ENCODE measurements around the gene CHD2. TPM values are rescaled to one million over a fixed set of nuclear protein-coding genes. Genes with fewer than 3 reads are reported as not detected.

Gene CHD2
- total RNA-seq, 1 experiment from 2014 or later = 63.3 TPM

- no peak overlapping the region for H3K23ac ChIP-seq (ENCODE audit: insufficient read length, low read depth, low read length)
- no peak overlapping the region for H3K9ac ChIP-seq (ENCODE audit: extremely low read depth, insufficient read length, low read length)
- H3K4ac ChIP-seq (ENCODE audit: low read depth, low read length) = no peak overlapping the region
- H3K9me3 Mint-ChIP-seq = peaks cover 11 to 13% of the 10 kb centered on the region in 2 experiments
- H3K79me1 ChIP-seq (ENCODE audit: insufficient read depth, low read depth, low read length, poor library complexity, severe bottlenecking) = no peaks in the 10 kb centered on the region
- H3K18ac ChIP-seq (ENCODE audit: insufficient read length, low read depth, low read length) = no peak overlapping the region
- H3K4me1 Mint-ChIP-seq = peaks cover 5 to 9% of the 10 kb centered on the region in 2 experiments
- no peak overlapping the region for H3K56ac ChIP-seq (ENCODE audit: insufficient read length, low read depth, low read length)
- TF ChIP-seq, protein P1, sequence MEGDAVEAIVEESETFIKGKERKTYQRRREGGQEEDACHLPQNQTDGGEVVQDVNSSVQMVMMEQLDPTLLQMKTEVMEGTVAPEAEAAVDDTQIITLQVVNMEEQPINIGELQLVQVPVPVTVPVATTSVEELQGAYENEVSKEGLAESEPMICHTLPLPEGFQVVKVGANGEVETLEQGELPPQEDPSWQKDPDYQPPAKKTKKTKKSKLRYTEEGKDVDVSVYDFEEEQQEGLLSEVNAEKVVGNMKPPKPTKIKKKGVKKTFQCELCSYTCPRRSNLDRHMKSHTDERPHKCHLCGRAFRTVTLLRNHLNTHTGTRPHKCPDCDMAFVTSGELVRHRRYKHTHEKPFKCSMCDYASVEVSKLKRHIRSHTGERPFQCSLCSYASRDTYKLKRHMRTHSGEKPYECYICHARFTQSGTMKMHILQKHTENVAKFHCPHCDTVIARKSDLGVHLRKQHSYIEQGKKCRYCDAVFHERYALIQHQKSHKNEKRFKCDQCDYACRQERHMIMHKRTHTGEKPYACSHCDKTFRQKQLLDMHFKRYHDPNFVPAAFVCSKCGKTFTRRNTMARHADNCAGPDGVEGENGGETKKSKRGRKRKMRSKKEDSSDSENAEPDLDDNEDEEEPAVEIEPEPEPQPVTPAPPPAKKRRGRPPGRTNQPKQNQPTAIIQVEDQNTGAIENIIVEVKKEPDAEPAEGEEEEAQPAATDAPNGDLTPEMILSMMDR (conservative IDR thresholded peaks at IDR 0.05) = no peak
- no peak overlapping the region for H2AFZ ChIP-seq (ENCODE audit: low read length)
- H2BK20ac ChIP-seq (ENCODE audit: low read depth, low read length, poor library complexity, severe bottlenecking) = no peak overlapping the region
- no peak overlapping the region for H2BK12ac ChIP-seq (ENCODE audit: insufficient read length, low read depth, low read length)
- no peak overlapping the region for H2BK120ac ChIP-seq (ENCODE audit: low read depth, low read length, poor library complexity, severe bottlenecking)
- peaks cover 2% of the 10 kb centered on the region for H4K20me1 ChIP-seq (ENCODE audit: control insufficient read depth, insufficient read depth, insufficient read length)
- no peak for DNase-seq
- H3K79me2 ChIP-seq (ENCODE audit: insufficient read depth, low read length) = no peaks in the 10 kb centered on the region
- no peak overlapping the region for H4K91ac ChIP-seq (ENCODE audit: insufficient read length, low read depth, low read length)
- H3K27ac ChIP-seq (ENCODE audit: insufficient read length, low read depth, low read length) = no peak overlapping the region
- no peak overlapping the region for H2AK5ac ChIP-seq (ENCODE audit: insufficient read length, low read length)
- no peaks in the 10 kb centered on the region for H3K27me3 ChIP-seq (ENCODE audit: insufficient read depth, low read length)
- H3K36me3 Mint-ChIP-seq (ENCODE audit: insufficient read depth in 1 of 3, low read depth in 3 of 3) = peaks cover 58 to 96% (median 81%) of the 10 kb centered on the region in 3 experiments
- no peak overlapping the region; the same call in 1 of the 2 replicates for H3K14ac ChIP-seq (ENCODE audit: insufficient read depth, low read length)
- H3K4me3 Mint-ChIP-seq = no peak overlapping the region
- H3K27ac Mint-ChIP-seq = no peak overlapping the region
- no peaks in the 10 kb centered on the region for H3K27me3 Mint-ChIP-seq (ENCODE audit: low read depth)
- no peak overlapping the region for H2BK15ac ChIP-seq (ENCODE audit: low read depth, low read length)
- no peak overlapping the region for H2BK5ac ChIP-seq (ENCODE audit: insufficient read length, low read length)
- no peak overlapping the region for H3K4me2 ChIP-seq (ENCODE audit: insufficient read depth, insufficient read length, low read length)
- H4K8ac ChIP-seq (replicated peaks; ENCODE audit: insufficient read length, low read depth, low read length) = no peak overlapping the region
- no peak overlapping the region for H3T11ph ChIP-seq (ENCODE audit: low read length)
- peaks cover 7% of the 10 kb centered on the region for H3K9me3 ChIP-seq (ENCODE audit: control insufficient read depth, low read depth, low read length)
- no peak overlapping the region for H4K5ac ChIP-seq (ENCODE audit: insufficient read length, low read depth, low read length)
- no peaks in the 10 kb centered on the region for H3K23me2 ChIP-seq (ENCODE audit: insufficient read length, low read depth, low read length, poor library complexity, severe bottlenecking)
- H3K4me1 ChIP-seq (ENCODE audit: insufficient read depth, low read length) = no peaks in the 10 kb centered on the region
- WGBS (ENCODE audit: extremely low coverage, insufficient read length, low lambda C conversion rate) = no CpG with 5 or more reads among the region's 7 CpGs
These were observed 146.6 kb downstream of the CHD2 start for GRCh38 chr15:93046721-93047120.

All from H9 (cell line).